RPMI7951 (cell line): Measurements from ENCODE around the gene ITPRIPL1. TPM values are rescaled to one million over a fixed set of nuclear protein-coding genes. Genes with fewer than 3 reads are reported as not detected.
"Not testable (repeated sequence)": the region's sequence is repeated elsewhere in the genome, so short reads cannot be mapped to it uniquely, and the experiment has no call there.

Experiments
- DNase-seq: peaks from one replicate; pipeline ENCODE4 v3.0.0-alpha.2; 2012; ENCODE audit warnings: low read depth
- total RNA-seq: library from RNA; depleted of rRNA; stranded (reverse); fragments of >200 nt; shearing (Covaris generic); gene quantifications from 2 replicates; pipeline ENCODE4 v1.2.3, GENCODE V29; 2014; rRNA removed

ITPRIPL1 gene
- 14.5 and 15.9 TPM in 2 replicates for total RNA-seq

GRCh38 chr2:96325041-96325883, at the start of gene ITPRIPL1:
TSS of gene ITPRIPL1 (plus strand) at chr2:96325317. CDS start at chr2:96325840, 523 bp downstream.
- DNase-seq, result no peak

GRCh38 chr2:96276787-96277499, 48.2 kb upstream of the ITPRIPL1 start:
- DNase-seq, result no peak

GRCh38 chr2:96287273-96287856, 37.8 kb upstream of the ITPRIPL1 start:
- no peak for DNase-seq

GRCh38 chr2:96291751-96292150, 33.4 kb upstream of the ITPRIPL1 start:
- DNase-seq, result peak; percentile 38

- DNase-seq, result not testable (repeated sequence)
These were observed 30.8 kb upstream of the ITPRIPL1 start for GRCh38 chr2:96294271-96294670.

GRCh38 chr2:96296925-96297324, 28.2 kb upstream of the ITPRIPL1 start:
- no peak for DNase-seq

GRCh38 chr2:96301865-96302264, 23.3 kb upstream of the ITPRIPL1 start:
- DNase-seq, result no peak

GRCh38 chr2:96304606-96305005, 20.5 kb upstream of the ITPRIPL1 start:
- DNase-seq, result peak; percentile 24

- DNase-seq, result peak; percentile 88
These were observed 19.8 kb upstream of the ITPRIPL1 start, which contains the start of gene SNRNP200 for GRCh38 chr2:96305091-96305978. TSS of gene SNRNP200 (minus strand) at chr2:96305546. CDS start at chr2:96305437, 109 bp downstream.

GRCh38 chr2:96305979-96306308, 19.2 kb upstream of the ITPRIPL1 start:
- DNase-seq, result no peak

GRCh38 chr2:96306370-96306769, 18.7 kb upstream of the ITPRIPL1 start:
- DNase-seq, result no peak

- DNase-seq, result no peak
These were observed 16.9 kb upstream of the ITPRIPL1 start for GRCh38 chr2:96308248-96308647.

GRCh38 chr2:96315005-96315399, 10.1 kb upstream of the ITPRIPL1 start:
- no peak for DNase-seq

GRCh38 chr2:96315400-96316071, 9.6 kb upstream of the ITPRIPL1 start:
- DNase-seq, result peak; percentile 95

- DNase-seq, result no peak
These were observed 8.1 kb upstream of the ITPRIPL1 start for GRCh38 chr2:96316999-96317398.

GRCh38 chr2:96317584-96317997, 7.5 kb upstream of the ITPRIPL1 start:
- DNase-seq, result peak; percentile 49

- no peak for DNase-seq
These were observed 6.4 kb upstream of the ITPRIPL1 start for GRCh38 chr2:96318723-96319122.

GRCh38 chr2:96319396-96319795, 5.7 kb upstream of the ITPRIPL1 start:
- no peak for DNase-seq

- DNase-seq, result no peak
These were observed 4.8 kb upstream of the ITPRIPL1 start for GRCh38 chr2:96320326-96320725.

GRCh38 chr2:96320728-96321622, 4.1 kb upstream of the ITPRIPL1 start:
- peak; percentile 52 for DNase-seq
